Measurements from ENCODE around the gene RALGPS1.

RALGPS1 gene

DNA sequence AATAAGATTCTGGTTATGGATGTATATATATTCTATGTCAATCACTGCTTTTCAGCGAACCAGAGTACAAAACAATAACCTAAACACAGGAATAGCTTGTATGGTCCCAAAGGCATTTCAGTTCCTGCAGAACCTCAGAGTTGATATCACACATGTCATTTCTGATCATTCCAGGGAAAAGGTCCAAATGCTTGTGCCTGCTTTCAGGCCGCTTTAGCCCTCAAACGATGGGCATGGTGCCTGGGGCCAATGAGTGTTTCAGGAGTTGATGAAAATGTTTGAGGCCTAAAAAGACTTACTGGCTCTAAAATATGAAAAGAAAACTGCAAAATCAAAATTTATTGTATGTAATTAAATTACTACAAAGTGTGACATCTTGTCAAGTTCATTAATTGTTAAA is 185.1 kb downstream of the RALGPS1 start:
- no peak for DNase-seq (ENCODE audit: low read depth)

DNA sequence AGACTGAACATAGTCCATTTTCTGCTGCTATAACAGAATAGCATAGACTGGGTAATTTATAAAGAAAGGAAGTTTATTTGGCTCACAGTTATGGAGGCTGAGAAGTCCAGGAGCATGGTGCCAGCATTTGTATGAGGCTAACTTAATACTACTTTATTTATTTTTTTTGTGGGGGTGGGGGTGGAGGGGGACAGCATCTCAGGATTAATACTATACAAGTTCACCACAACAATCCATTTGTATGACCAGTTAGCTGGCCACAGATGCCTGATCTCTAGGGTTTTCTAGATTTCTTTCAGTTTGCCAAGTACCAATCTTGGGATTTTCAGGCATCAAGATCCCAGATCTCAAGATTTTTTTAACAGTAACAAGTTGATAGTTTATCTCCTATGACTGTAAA is 187.6 kb downstream of the RALGPS1 start:
- DNase-seq (ENCODE audit: low read depth), result no peak

DNA sequence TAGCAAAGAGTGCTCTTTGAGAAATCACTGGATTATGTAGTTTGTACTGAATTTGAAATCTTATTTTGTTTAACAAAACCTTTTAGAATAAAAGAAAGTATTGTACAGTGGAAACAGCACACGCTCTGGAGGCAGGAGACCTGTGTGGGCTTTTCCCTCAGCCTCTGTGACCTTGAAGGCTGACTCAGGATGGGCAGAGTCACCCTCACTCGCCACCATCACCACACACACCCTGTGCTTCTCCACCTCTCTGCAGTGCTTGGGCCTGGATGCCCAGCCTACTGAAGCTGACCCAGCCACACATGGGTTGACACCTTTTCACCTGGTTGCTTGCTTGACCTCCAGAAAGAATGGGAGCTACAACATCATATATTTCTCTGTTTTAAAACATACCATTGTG is 188.2 kb downstream of the RALGPS1 start:
- no peak for DNase-seq (ENCODE audit: low read depth)

DNA sequence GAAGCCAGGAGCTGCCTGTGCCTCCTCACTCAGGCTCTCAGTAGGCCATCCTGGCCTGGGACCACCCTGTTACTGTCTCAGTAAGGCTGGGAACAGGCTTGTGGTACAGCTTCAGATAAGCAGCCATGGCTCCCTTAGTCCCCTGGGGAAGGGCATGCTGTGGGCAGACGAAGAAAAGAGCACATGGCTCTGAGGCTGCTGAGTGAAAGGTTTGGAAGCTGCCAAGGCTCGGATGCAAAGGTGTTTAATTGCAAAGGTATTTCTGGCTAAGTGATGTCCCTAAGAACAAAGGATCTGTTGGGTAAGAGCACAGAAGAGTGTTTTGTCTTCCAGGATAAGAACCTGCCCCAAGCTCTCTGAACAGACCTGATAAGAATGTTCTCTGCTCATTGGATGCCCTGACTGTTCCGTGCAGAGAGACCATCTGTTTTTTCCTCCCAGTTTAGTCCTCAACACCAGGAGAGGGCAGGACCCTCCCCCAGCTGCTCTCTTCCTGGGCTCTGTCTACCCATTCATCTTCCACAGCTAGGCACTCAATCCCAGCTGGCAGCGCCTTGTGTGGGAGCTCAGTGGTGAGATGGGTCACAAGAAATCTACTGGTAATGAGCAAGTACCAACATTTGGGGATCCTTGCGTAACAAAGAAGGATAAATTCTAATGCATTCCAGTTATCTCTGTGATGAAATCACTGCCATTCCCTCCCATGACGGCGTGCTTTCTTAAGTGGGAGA is 190.2 kb downstream of the RALGPS1 start:
- no peak for DNase-seq (ENCODE audit: low read depth)

DNA sequence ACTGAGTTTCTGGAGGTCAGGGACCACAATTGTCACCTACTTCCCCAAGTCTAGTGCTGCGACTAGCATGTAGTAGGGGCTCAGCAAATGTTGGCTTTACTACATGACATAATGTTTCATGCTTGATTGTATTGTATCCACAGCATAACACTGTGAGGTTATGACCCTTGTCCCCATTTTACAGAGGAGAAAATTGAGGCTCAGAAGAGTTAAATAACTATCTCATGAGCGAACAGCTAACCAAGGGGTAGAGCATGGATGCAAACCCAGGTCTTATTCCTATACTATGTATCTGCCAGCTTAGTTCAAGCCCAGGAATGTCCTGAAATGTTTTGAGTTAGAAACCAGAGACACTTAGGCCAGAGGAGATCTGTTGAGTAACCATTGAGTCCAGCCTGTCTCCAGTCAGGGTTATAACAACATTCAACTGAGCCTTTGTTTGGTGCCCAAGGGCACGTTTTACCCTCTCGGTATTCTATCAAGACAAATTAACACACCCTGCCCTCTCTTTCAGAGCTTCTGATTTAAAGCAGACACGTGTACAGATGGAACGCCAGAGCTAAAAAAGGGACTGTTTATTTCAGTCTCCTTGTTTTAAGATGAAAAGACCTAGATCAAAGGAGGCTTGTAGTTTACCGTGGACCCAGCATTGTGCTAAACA is 191.4 kb downstream of the RALGPS1 start:
- DNase-seq (ENCODE audit: low read depth), result no peak

DNA sequence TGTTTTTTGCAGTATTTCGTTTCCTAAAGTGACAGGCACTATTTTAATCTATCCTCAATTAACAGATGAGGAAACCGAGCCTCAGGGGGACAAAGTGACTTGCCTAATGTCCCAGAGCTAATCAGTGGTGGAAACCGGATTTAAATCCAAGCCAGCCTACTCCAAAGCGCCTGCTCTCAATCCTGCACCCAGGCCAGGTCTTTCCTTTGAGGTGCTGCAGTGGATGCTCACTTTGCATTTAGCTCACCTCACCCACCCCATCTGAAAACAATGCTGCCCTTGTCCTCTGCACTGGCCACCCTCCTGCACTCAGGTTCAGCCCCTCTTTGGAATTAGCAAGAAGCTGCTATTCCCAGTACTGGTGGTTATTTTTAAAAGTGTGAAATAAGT is 191.9 kb downstream of the RALGPS1 start:
- DNase-seq (ENCODE audit: low read depth), result no peak

DNA sequence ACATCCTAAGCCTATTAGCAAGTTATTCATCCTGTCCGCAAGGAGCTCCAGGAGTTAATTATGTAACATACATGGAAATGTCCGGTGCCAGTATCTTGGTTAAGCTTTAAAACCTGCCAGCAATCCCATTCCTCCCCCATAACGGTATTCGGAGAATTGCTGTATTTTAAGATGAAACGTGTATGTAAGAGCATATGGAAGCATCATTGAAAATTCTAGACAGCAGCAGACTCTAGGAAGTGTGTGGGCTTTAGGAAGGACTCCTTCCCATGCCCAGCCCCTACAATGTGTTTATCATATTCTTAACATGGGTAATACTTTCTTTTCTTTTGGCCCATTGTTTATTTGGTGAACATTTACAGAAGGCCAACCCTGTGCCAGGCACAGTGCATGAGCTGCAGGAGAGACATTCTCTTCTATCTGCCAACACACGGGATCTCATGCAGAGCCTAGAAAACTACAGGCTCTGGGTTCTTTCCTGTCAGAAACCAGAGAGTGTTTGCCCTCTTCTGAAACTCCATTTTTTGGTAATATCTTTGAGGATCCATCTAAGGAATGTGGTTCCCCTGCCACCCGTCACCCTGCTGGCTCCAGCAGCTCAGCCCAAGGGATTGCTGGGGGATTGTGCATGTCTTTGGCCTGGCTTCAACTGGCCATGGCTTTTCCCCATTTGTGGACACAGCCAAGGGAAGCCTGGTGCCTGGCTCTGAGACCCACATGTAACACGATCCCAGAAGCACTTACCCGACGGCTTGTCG is 192.8 kb downstream of the RALGPS1 start:
- no peak for DNase-seq (ENCODE audit: low read depth)

DNA sequence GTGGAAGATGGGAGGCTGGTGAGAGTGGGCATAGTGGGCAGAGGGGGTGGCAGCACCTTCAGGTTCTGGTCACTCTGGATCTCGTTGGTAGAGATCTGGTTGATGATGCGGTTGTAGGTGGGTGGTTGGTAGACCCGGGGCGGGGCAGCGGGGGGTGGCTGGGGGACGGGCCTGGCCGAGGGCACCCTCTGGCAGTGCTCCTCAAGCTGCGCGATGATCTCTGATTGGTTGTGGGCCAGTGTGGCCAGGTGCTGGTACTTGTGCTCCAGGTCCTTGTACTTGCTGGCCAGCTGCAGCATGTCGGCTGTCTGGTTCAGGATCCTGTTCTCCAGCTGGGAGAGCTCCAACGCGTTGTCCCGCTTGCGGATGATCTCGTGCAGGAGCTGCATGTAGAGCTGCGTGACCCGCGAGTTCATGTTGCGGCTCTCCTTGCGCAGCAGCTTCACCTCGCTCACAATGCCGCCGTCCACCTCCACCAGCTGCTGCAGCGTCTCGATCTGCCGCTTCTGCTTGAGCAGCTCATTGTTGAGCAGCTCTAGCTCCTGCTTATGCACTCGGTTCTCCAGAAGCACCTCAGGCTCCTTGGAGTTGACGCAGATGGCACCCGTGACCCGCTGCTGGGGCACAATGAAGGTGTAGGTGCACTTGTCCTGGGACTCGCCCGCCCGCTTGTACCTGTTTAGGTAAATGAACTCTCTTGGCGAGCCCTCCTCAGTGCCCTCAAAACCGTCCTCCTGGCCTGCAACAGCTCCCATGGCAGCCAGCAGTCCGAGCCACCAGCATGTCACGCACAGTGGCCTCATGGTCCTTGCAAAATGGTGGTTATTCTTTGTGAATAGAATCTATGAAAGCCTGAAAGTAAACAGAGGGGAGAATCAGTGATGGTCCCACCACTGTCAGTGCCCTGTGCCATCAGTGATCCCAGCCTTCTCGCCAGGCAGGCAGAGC is 193.6 kb downstream of the RALGPS1 start:
- DNase-seq (ENCODE audit: low read depth), result no peak

DNA sequence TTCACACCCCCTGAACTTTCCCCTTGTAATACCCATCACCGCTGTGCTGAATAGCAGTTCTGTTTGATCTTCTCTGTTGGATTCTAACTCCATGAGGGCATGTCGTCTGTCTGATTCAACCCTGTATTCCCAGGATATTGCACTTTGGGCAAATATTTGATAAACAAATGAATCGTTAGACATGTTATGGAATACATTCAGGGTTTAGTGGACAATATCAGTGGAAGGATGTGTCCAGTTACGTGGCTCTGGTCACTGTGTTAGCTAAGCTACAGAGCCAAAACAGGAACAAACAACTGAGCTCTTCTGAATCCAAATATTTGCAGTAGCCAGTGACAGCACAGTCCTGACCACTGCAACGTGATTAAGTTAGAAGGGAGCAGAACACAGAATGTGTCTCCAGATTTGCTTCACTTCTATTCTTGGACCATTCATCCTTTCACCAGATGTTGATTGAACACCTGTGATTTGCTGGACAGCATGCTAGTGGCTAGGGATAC is 194.7 kb downstream of the RALGPS1 start:
- no peak for DNase-seq (ENCODE audit: low read depth)

DNA sequence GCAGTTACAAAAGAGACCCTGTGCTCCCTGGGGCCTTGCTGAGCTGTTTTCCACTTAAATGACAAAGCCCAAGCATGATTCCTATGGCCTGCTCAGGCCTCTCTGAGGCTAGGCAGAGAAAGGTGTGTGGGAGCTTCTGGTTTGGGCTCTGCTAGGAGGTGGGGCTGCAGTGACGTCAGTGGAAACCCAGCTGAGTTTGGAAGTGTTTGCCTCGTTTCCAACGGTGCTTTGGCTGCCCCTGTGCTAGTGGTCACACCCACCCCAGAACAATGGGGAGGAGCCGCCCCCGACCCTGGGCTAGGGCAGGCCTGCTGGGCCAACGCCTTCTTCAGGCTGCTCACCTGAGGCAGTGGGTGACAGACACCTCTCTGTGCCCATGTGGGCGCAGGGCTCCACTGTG is 197.5 kb downstream of the RALGPS1 start:
- no peak for DNase-seq (ENCODE audit: low read depth)

DNA sequence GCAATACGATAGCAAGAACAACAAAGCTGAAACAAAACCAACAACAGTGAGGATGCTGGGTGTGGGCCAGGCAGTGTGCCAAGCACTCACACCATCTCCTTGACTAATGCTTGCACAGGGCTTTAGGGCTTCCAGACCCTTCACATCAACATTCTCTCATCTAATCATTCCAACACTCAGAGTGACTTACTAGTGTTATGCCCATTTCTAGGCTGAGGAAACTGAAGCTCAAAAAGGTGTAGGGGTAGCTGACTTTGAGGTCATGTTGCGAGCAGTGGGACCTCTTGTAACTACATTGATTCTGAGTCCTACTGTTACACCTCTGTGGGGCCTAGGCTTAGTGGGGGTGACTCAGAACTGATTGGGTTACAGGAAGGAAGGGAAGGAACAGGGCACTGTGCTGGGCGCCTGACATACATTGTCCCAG is 198.2 kb downstream of the RALGPS1 start:
- DNase-seq (ENCODE audit: low read depth), result no peak

DNA sequence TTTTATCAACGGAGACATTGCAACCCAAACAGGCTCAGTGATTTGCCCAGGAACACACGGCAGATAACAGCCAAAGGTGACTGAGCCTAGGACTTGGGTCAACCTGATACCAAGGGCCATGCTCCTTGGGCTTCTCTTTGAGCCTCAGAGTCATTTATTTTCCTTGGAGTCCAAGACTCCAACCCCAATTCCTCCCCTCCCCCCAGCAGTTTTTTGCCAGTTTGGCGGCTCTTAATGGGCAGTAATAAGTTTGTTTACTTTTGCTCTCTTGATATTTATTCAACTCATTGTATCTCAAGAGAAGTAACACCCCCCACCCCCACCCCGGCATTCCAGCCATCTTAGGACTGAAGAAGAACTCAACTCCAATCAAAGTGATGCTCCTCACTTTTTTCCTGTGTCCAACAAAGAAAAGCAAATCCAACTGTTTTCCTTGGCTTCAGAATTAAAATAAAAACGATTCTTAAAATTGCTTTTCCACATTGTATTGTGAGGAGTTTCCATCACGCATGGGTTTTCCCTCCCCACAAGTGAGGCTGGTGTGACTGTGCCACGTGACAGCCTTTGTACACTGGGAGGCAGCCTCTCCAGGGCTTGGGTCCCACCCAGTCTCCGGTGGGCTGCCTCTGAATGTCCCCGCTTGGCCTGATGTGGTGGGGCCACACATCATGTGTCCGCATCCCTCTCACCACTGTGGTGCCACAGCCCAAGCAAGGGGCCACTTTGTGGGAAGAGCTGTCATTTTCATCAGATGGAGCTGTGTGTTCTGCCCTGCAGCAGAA is 198.8 kb downstream of the RALGPS1 start:
- DNase-seq (ENCODE audit: low read depth), result no peak

DNA sequence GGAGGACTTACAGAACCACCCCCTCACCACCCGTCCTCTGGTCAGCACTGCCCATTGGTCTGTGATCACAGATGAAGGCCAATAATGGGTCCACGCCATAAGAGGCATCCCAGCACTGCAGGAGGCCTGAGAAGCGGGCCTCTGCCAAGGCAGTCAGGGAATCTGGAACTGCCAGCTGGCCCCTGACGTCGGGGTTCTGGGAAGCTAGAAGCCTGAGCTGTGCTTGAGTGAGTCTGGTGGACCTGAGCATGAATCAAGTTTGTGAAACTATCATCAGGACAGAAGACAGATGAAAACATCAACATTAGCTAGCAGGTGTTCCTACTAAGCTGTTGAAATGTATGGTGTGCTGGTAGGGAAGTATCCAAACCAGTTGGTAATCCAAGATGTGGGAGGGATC is 200.0 kb downstream of the RALGPS1 start:
- no peak for DNase-seq (ENCODE audit: low read depth)

DNA sequence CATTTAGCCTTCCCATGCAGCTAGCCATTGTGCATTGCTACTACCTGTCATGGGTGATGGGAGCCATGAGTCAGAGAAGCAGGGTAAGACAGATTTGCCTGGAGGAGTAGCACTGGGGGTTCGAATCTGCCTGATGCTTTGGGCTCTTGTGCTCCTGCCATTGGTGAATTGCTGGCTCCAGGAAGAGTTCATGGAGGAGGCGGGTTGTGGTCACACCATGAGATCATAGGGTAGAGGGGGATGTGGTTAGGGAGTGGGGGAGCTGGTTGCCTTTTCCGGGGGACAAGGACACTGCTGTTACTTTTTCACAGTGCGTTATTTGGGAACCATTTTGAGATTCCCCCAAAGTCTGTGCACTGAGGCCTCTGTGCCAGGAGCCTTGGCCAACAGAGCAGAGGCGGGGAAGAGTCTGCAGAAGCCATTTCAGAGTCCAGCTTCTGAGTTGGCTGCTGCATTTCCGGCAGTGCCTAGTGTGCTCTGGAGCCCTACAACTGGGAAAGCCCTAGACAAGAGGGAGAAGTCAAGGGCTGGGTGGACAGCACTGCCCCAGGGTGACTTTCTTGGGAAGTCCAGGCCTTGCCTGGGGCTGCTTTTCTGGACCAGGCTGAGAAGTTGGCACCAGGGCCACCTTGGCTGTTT is 201.6 kb downstream of the RALGPS1 start:
- DNase-seq (ENCODE audit: low read depth), result no peak

DNA sequence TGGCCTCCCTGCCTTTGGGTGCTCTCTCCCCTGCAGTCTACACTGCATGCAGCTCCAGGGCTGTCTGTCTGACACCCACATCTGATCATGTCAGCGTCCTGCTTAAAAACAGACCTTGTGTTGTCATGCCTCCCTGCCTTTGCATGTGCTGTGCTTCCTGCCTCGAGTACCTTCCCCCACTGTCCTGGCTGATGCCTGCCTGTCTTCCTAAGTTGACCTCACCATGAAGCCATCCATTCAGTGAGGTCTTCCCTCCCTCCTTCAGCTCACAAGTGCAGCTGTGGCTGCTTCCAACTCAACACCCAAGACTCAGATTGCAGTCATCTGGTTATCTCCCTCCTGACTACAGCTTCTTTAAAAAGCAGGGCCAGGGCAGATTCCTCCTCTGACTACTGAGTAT is 202.4 kb downstream of the RALGPS1 start:
- no peak for DNase-seq (ENCODE audit: low read depth)

DNA sequence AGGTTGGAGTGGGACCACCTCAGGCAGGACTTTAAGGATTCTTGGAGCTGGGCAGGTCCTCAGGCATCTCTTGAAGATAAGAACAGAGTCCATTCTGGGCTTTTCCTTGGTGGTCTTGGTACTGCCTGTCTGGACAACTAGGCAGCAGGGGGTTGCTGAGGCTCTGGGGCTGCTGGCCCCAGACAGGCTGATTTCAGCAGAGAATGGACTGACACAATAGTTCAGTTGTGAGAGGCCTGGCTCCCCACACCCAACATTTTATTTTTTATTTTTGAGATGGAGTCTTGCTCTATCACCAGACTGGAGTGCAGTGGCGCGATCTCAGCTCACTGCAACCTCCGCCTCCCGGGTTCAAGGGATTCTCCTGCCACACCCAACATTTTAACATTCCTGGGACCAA is 203.2 kb downstream of the RALGPS1 start:
- DNase-seq (ENCODE audit: low read depth), result no peak

DNA sequence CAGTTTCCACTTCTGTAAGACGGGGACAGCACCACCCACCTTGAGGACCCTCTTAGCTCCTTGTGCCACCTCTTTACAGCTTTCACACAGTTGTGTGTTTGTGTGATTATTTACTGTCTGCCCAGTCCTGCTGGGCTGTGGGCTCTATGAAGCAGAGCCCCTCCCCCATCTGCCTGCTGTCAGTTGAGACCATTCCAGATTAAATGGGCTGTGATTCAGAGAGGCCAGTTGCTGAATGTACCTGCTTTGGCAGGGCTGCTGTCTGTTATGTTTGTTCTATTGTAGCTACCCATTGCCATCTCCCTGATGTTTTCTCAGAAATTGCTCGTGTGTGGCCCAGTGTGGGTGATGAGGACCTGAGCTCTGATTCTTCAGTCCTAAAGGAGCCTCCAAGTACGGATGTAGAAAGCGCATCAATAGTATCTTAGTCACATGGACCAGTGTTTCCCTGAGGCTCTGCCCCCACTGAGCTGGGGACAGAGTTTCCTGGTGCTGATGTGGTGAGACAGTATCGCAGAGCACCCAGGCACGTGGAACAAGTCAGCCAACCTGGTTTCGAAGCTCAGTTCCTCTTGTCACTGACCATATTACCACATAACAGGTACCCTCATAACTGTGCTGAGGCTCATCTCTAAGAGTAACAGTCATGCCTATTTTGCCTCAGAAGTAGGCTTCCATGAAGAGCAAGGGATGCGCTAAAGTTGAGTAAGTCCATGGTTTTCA is 204.2 kb downstream of the RALGPS1 start:
- no peak for DNase-seq (ENCODE audit: low read depth)

DNA sequence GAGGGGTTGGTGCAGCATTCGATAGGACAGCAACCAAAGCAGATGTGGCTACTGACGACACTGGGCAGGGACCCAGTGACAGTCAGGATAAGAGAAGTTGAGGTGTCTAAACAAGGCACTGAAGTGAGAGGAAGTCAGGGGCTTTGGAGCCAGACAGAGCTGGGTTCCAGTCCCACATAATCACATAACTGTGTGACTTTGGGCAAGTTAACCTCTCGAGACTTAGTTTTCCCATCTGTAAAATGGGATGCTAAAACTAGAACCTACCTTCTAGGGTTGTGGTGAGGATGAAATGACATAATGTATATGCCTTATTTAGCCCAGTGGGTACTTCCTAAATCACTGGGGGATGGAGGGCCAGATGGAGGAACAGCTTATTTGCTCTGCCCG is 204.7 kb downstream of the RALGPS1 start:
- no peak for DNase-seq (ENCODE audit: low read depth)

DNA sequence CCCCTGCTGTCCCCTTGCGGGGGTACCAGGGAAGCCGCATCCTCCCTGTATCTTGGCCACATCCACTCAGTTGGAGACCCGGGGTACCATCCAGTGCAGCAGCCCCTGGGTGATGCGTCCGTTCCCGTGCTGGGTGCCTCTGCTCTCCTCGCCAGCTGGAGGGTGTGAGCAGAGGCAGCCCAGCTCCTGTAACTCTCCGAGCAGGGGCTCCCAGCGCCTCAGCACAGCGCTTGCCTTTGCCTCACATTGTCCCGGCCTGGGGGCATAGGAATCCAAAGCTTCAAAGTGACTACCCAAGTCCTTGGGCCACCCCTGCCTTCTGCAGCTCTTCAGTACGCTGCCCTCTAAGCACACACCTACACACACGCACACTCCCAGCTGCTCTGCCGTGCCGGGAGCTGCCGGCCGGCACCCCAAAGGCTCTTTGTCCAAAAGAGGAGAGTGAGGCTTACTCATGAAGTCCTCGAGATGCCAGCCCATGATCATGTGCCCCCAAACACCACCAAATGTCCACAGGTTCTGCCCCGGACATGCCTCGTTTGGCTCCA is 207.1 kb downstream of the RALGPS1 start:
- DNase-seq (ENCODE audit: low read depth), result no peak

Data from stimulated activated CD8-positive, alpha-beta memory T cell treated with anti-CD3 and anti-CD28 coated beads, Interleukin-4, amount 100 ng/mL, for 24 hours (primary cell).